ENCODE measurements around the gene HDGFL2.
A peak's percentile ranks its signal among the peaks of the same experiment; 100 is the strongest.

HDGFL2 gene

GRCh38 chr19:4534836-4535658 is 63.0 kb downstream of the HDGFL2 start, which contains the start of gene PLIN5 (continued):
- TF ChIP-seq, protein P1, sequence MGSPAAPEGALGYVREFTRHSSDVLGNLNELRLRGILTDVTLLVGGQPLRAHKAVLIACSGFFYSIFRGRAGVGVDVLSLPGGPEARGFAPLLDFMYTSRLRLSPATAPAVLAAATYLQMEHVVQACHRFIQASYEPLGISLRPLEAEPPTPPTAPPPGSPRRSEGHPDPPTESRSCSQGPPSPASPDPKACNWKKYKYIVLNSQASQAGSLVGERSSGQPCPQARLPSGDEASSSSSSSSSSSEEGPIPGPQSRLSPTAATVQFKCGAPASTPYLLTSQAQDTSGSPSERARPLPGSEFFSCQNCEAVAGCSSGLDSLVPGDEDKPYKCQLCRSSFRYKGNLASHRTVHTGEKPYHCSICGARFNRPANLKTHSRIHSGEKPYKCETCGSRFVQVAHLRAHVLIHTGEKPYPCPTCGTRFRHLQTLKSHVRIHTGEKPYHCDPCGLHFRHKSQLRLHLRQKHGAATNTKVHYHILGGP (tag by site-specific recombination; IDR thresholded peaks at IDR 0.05), result no peak
- TF ChIP-seq ZNF280C (tag by site-specific recombination; IDR thresholded peaks at IDR 0.05) (no peak), ZNF548 (tag by site-specific recombination; IDR thresholded peaks at IDR 0.05) (no peak), ZNF600 (tag by site-specific recombination; IDR thresholded peaks at IDR 0.05) (no peak), SALL2 (tag by site-specific recombination; IDR thresholded peaks at IDR 0.05; ENCODE audit: borderline replicate concordance) (no peak), ZNF140 (tag by site-specific recombination; IDR thresholded peaks at IDR 0.05) (no peak), ZNF433 (tag by site-specific recombination; IDR thresholded peaks at IDR 0.05; ENCODE audit: low read depth) (no peak), ZNF398 (tag by site-specific recombination; IDR thresholded peaks at IDR 0.05) (no peak), GLIS1 (tag by site-specific recombination; IDR thresholded peaks at IDR 0.05) (peak; percentile 43; the same call in 1 of the 2 replicates), SETDB1 (IDR thresholded peaks at IDR 0.05; ENCODE audit: insufficient read length, low read length) (no peak), KLF9 (tag by site-specific recombination; IDR thresholded peaks at IDR 0.05; ENCODE audit: low read depth) (peak; percentile 98), ZNF707 (tag by site-specific recombination; IDR thresholded peaks at IDR 0.05) (no peak), ZNF624 (tag by site-specific recombination; IDR thresholded peaks at IDR 0.05) (no peak), WT1 (tag by site-specific recombination; IDR thresholded peaks at IDR 0.05) (no peak), ZNF777 (tag by site-specific recombination; IDR thresholded peaks at IDR 0.05; ENCODE audit: borderline replicate concordance) (no peak)
- TF ChIP-seq, protein P2, sequence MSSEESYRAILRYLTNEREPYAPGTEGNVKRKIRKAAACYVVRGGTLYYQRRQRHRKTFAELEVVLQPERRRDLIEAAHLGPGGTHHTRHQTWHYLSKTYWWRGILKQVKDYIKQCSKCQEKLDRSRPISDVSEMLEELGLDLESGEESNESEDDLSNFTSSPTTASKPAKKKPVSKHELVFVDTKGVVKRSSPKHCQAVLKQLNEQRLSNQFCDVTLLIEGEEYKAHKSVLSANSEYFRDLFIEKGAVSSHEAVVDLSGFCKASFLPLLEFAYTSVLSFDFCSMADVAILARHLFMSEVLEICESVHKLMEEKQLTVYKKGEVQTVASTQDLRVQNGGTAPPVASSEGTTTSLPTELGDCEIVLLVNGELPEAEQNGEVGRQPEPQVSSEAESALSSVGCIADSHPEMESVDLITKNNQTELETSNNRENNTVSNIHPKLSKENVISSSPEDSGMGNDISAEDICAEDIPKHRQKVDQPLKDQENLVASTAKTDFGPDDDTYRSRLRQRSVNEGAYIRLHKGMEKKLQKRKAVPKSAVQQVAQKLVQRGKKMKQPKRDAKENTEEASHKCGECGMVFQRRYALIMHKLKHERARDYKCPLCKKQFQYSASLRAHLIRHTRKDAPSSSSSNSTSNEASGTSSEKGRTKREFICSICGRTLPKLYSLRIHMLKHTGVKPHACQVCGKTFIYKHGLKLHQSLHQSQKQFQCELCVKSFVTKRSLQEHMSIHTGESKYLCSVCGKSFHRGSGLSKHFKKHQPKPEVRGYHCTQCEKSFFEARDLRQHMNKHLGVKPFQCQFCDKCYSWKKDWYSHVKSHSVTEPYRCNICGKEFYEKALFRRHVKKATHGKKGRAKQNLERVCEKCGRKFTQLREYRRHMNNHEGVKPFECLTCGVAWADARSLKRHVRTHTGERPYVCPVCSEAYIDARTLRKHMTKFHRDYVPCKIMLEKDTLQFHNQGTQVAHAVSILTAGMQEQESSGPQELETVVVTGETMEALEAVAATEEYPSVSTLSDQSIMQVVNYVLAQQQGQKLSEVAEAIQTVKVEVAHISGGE (tag by site-specific recombination; conservative IDR thresholded peaks at IDR 0.05; ENCODE audit: low read depth), result no peak
- TF ChIP-seq, protein P3, sequence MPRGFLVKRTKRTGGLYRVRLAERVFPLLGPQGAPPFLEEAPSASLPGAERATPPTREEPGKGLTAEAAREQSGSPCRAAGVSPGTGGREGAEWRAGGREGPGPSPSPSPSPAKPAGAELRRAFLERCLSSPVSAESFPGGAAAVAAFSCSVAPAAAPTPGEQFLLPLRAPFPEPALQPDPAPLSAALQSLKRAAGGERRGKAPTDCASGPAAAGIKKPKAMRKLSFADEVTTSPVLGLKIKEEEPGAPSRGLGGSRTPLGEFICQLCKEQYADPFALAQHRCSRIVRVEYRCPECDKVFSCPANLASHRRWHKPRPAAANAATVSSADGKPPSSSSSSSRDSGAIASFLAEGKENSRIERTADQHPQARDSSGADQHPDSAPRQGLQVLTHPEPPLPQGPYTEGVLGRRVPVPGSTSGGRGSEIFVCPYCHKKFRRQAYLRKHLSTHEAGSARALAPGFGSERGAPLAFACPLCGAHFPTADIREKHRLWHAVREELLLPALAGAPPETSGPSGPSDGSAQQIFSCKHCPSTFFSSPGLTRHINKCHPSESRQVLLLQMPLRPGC (tag by site-specific recombination; IDR thresholded peaks at IDR 0.05), result no peak

Measured in HEK293 (cell line).